HG03095 (cell line): ENCODE results near the gene IAH1.
"Not testable (repeated sequence)": the region's sequence is repeated elsewhere in the genome, so short reads cannot be mapped to it uniquely, and the experiment has no call there.

Experiments
- ATAC-seq: cut with Tn5 transposase; IDR thresholded peaks from one replicate; pipeline ENCODE4 v1.9.1; 2021; ENCODE audit warnings: moderate library complexity; ENCODE audit not compliant: unreplicated experiment

The IAH1 gene

GRCh38 chr2:9473308-9473984, 905 bp upstream of the IAH1 start:
- ATAC-seq: no peak

GRCh38 chr2:9473985-9474360, 378 bp upstream of the IAH1 start:
- ATAC-seq: peak; percentile 3

- ATAC-seq: no peak
Measured at GRCh38 chr2:9477914-9478313, 3.6 kb downstream of the IAH1 start.

- ATAC-seq: no peak
Measured at GRCh38 chr2:9478526-9478925, 4.2 kb downstream of the IAH1 start.

- ATAC-seq: no peak
Measured at GRCh38 chr2:9480157-9480556, 5.8 kb downstream of the IAH1 start.

- no peak for ATAC-seq
Measured at GRCh38 chr2:9483107-9483506, 8.8 kb downstream of the IAH1 start.

GRCh38 chr2:9484533-9484932, 10.2 kb downstream of the IAH1 start:
- no peak for ATAC-seq

GRCh38 chr2:9488583-9489547, 14.5 kb downstream of the IAH1 start:
- ATAC-seq: no peak

GRCh38 chr2:9490789-9491188, 16.4 kb downstream of the IAH1 start:
- no peak for ATAC-seq

- ATAC-seq: no peak
Measured at GRCh38 chr2:9492927-9493326, 18.6 kb downstream of the IAH1 start.

GRCh38 chr2:9493478-9493877, 19.1 kb downstream of the IAH1 start:
- ATAC-seq: no peak

GRCh38 chr2:9494081-9494480, 19.7 kb downstream of the IAH1 start:
- no peak for ATAC-seq

- no peak for ATAC-seq
Measured at GRCh38 chr2:9497017-9497416, 22.7 kb downstream of the IAH1 start.

GRCh38 chr2:9498210-9498609, 23.9 kb downstream of the IAH1 start:
- ATAC-seq: no peak

GRCh38 chr2:9508931-9509330, 34.6 kb downstream of the IAH1 start:
- no peak for ATAC-seq

- ATAC-seq: not testable (repeated sequence)
Measured at GRCh38 chr2:9513946-9514345, 39.6 kb downstream of the IAH1 start.

- ATAC-seq: no peak
Measured at GRCh38 chr2:9517118-9517782, 42.9 kb downstream of the IAH1 start.

- ATAC-seq: no peak
Measured at GRCh38 chr2:9518163-9518562, 43.8 kb downstream of the IAH1 start.

- ATAC-seq: no peak
Measured at GRCh38 chr2:9518780-9519179, 44.4 kb downstream of the IAH1 start.

- no peak for ATAC-seq
Measured at GRCh38 chr2:9519250-9519649, 44.9 kb downstream of the IAH1 start.

- ATAC-seq: no peak
Measured at GRCh38 chr2:9524291-9524690, 49.9 kb downstream of the IAH1 start.

GRCh38 chr2:9525266-9525665, 50.9 kb downstream of the IAH1 start:
- no peak for ATAC-seq
